ENCODE measurements around the gene MIDN.
A peak's percentile ranks its signal among the peaks of the same experiment; 100 is the strongest.

MIDN gene

GRCh38 chr19:1281569-1282287 is 33.3 kb downstream of the MIDN start:
- no peak for DNase-seq (ENCODE audit: low read depth, low spot score)
- Histone ChIP-seq H3K9me3 (ENCODE audit: insufficient read depth, low read length) (no peaks in the 10 kb centered on the region), H3K9ac (ENCODE audit: insufficient read length, low read depth) (peak overlapping the region; percentile 50), H3K27me3 (ENCODE audit: insufficient read depth, insufficient read length) (peaks cover 10% of the 10 kb centered on the region), H3K36me3 (ENCODE audit: insufficient read depth, insufficient read length, low read length) (peaks cover 40% of the 10 kb centered on the region), H3K4me3 (ENCODE audit: insufficient read length, low read depth) (no peak overlapping the region), H3K4me1 (ENCODE audit: insufficient read depth, insufficient read length) (peaks cover 23% of the 10 kb centered on the region)
- no peak for TF ChIP-seq SUZ12 (IDR thresholded peaks at IDR 0.05; ENCODE audit: extremely low read depth, insufficient read depth, insufficient read length)

GRCh38 chr19:1282588-1283206 is 34.3 kb downstream of the MIDN start:
- Histone ChIP-seq H3K9me3 (ENCODE audit: insufficient read depth, low read length) (no peaks in the 10 kb centered on the region), H3K4me1 (ENCODE audit: insufficient read depth, insufficient read length) (peaks cover 22% of the 10 kb centered on the region), H3K9ac (ENCODE audit: insufficient read length, low read depth) (no peak overlapping the region), H3K4me3 (ENCODE audit: insufficient read length, low read depth) (no peak overlapping the region), H3K27me3 (ENCODE audit: insufficient read depth, insufficient read length) (peaks cover 10% of the 10 kb centered on the region), H3K36me3 (ENCODE audit: insufficient read depth, insufficient read length, low read length) (peaks cover 33% of the 10 kb centered on the region)
- DNase-seq (ENCODE audit: low read depth, low spot score), result no peak
- TF ChIP-seq YY1 (IDR thresholded peaks at IDR 0.05; ENCODE audit: insufficient read depth, insufficient read length), result no peak
- no peak for TF ChIP-seq ZNF274 (IDR thresholded peaks at IDR 0.05; ENCODE audit: low read depth, low read length)
- TF ChIP-seq SUZ12 (IDR thresholded peaks at IDR 0.05; ENCODE audit: extremely low read depth, insufficient read depth, insufficient read length), result no peak

- Histone ChIP-seq H3K9me3 (ENCODE audit: insufficient read depth, low read length) (no peaks in the 10 kb centered on the region), H3K4me1 (ENCODE audit: insufficient read depth, insufficient read length) (peaks cover 22% of the 10 kb centered on the region), H3K4me3 (ENCODE audit: insufficient read length, low read depth) (no peak overlapping the region), H3K9ac (ENCODE audit: insufficient read length, low read depth) (no peak overlapping the region), H3K27me3 (ENCODE audit: insufficient read depth, insufficient read length) (peaks cover 10% of the 10 kb centered on the region), H3K36me3 (ENCODE audit: insufficient read depth, insufficient read length, low read length) (peaks cover 27% of the 10 kb centered on the region)
- DNase-seq (ENCODE audit: low read depth, low spot score), result no peak
- TF ChIP-seq YY1 (IDR thresholded peaks at IDR 0.05; ENCODE audit: insufficient read depth, insufficient read length) (no peak), ZNF274 (IDR thresholded peaks at IDR 0.05; ENCODE audit: low read depth, low read length) (no peak)
Observed at GRCh38 chr19:1283207-1283916, 35.0 kb downstream of the MIDN start.

GRCh38 chr19:1283917-1284292 is 35.5 kb downstream of the MIDN start:
- no peak for TF ChIP-seq ZNF274 (IDR thresholded peaks at IDR 0.05; ENCODE audit: low read depth, low read length)
- TF ChIP-seq YY1 (IDR thresholded peaks at IDR 0.05; ENCODE audit: insufficient read depth, insufficient read length), result no peak
- no peak for TF ChIP-seq SUZ12 (IDR thresholded peaks at IDR 0.05; ENCODE audit: extremely low read depth, insufficient read depth, insufficient read length)
- H3K36me3 ChIP-seq (ENCODE audit: insufficient read depth, insufficient read length, low read length), result peaks cover 21% of the 10 kb centered on the region
- no peak overlapping the region for H3K4me3 ChIP-seq (ENCODE audit: insufficient read length, low read depth)
- no peaks in the 10 kb centered on the region for H3K9me3 ChIP-seq (ENCODE audit: insufficient read depth, low read length)
- H3K27me3 ChIP-seq (ENCODE audit: insufficient read depth, insufficient read length), result peaks cover 10% of the 10 kb centered on the region
- peaks cover 22% of the 10 kb centered on the region for H3K4me1 ChIP-seq (ENCODE audit: insufficient read depth, insufficient read length)
- H3K9ac ChIP-seq (ENCODE audit: insufficient read length, low read depth), result no peak overlapping the region
- no peak for DNase-seq (ENCODE audit: low read depth, low spot score)

GRCh38 chr19:1284293-1284978 is 36.1 kb downstream of the MIDN start:
- Histone ChIP-seq H3K9me3 (ENCODE audit: insufficient read depth, low read length) (no peaks in the 10 kb centered on the region), H3K36me3 (ENCODE audit: insufficient read depth, insufficient read length, low read length) (peaks cover 16% of the 10 kb centered on the region), H3K9ac (ENCODE audit: insufficient read length, low read depth) (peak overlapping the region; percentile 77), H3K4me3 (ENCODE audit: insufficient read length, low read depth) (no peak overlapping the region), H3K4me1 (ENCODE audit: insufficient read depth, insufficient read length) (peaks cover 24% of the 10 kb centered on the region), H3K27me3 (ENCODE audit: insufficient read depth, insufficient read length) (peaks cover 10% of the 10 kb centered on the region)
- TF ChIP-seq YY1 (IDR thresholded peaks at IDR 0.05; ENCODE audit: insufficient read depth, insufficient read length) (no peak), SUZ12 (IDR thresholded peaks at IDR 0.05; ENCODE audit: extremely low read depth, insufficient read depth, insufficient read length) (no peak), ZNF274 (IDR thresholded peaks at IDR 0.05; ENCODE audit: low read depth, low read length) (no peak)
- no peak for DNase-seq (ENCODE audit: low read depth, low spot score)

GRCh38 chr19:1284979-1285736 is 36.8 kb downstream of the MIDN start:
- Histone ChIP-seq H3K9me3 (ENCODE audit: insufficient read depth, low read length) (no peaks in the 10 kb centered on the region), H3K9ac (ENCODE audit: insufficient read length, low read depth) (peak overlapping the region; percentile 77), H3K36me3 (ENCODE audit: insufficient read depth, insufficient read length, low read length) (peaks cover 9% of the 10 kb centered on the region), H3K4me3 (ENCODE audit: insufficient read length, low read depth) (peak overlapping the region; percentile 30), H3K27me3 (ENCODE audit: insufficient read depth, insufficient read length) (peaks cover 10% of the 10 kb centered on the region), H3K4me1 (ENCODE audit: insufficient read depth, insufficient read length) (peaks cover 26% of the 10 kb centered on the region)
- no peak for TF ChIP-seq SUZ12 (IDR thresholded peaks at IDR 0.05; ENCODE audit: extremely low read depth, insufficient read depth, insufficient read length)
- no peak for TF ChIP-seq YY1 (IDR thresholded peaks at IDR 0.05; ENCODE audit: insufficient read depth, insufficient read length)
- TF ChIP-seq ZNF274 (IDR thresholded peaks at IDR 0.05; ENCODE audit: low read depth, low read length), result no peak
- no peak for DNase-seq (ENCODE audit: low read depth, low spot score)
